GM18861 (cell line): ENCODE data around the gene TRPV2.

Source experiments
- ATAC-seq: cut with Tn5 transposase; IDR thresholded peaks from one replicate; pipeline ENCODE4 v1.9.1; 2021; ENCODE audit not compliant: unreplicated experiment

TRPV2 gene

DNA sequence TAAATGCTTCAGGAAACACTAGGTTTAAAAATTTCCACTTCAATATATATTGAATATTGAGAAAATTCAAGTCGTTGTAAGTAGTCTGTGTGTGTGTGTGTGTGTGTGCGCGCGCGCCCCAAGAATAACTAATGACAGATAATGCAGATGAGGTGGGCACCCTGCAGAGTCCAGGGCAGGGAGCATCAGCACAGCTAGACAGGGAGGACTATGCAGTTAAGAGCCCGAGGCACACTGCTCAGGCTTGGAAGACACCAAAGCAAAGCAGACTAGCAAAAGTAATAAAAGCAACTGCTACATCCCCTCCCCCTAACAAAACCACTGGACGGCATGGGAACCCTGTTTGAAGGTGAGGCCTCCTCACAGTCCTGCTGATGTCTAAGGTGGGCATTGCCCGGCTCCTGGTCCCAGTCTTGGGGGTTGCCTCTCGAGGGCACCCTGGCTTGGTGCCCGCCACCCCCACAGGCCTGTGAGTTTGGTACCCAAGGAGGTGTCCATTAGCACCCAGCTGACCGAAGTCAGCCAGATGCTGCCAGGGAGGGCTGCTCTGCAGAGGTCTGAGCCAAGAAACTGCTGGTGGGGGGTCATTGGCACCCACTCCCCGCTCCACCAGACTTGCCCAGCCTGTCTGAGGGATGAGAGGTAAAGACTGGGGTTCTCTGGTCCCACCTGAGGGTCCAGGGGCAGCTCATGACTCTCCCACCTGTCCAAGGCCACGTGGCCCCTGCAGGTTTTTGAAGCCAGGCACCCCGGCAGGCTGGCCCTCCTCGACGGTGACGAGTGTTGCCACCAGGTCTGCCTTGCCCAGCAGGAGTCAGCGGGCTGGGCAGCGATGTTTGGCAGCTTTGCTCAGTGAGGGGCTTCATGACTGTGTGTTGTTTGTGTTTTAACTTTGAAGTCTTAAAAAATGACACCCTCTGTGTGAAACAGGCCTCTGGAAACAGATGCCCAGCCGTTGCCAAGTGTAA is 58.0 kb downstream of the TRPV2 start:
- no peak for ATAC-seq

DNA sequence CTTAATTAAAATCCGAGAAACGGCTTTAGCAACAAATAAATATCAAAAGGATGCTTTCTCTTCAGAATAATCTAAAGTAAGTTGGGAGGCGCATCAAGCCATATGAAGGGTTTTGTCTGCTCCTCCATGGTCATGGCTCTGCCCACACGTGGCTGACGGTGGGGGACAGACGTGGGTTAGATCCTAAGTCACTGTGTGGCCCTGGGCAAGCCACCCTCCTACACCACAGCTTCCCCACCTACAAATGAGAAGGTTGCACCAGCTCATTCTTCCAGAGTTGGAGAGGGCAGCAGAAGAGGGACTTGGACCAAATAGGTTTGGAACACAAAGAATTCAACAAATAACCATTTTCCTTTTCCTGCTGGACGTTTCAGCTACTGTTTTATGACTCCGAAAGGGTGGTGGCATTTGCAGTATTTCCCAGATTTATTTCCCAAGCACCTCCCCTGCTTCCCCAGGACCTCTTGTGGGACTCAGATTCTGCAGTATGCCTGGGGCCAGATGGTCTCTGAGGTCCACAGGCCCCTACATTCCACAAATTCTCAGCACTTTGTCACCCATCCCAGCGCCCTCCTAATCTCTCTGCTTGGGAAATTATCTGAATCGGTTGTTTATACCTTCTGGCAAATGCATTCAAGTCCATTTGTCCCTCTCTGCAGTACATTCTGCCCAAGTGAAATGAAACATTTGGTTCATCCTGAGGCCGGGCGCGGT is 58.8 kb downstream of the TRPV2 start:
- no peak for ATAC-seq

DNA sequence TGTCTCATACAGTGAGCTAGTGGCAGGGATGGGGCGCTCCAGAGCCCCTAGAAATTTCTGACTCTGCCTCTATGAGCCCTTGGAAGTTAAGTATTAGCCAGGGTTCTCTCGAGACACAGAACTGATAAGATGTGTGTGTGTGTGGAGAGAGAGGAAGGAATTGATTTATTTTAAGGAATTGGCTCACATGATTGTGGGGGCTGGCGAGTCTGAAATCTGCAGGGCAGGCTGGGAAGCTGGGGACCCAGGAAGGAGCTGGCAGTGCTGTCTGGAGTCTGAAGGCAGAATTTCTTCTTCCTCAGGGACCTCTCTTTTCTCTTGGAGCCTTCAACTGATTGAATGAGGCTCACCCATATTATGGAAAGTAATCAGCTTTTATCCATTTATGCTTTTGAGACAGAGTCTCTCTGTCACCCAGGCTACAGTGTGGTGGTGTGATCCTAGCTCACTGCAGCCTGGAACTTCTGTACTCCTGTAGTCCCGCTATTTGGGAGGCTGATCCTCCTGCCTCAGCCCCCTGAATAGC is 59.9 kb downstream of the TRPV2 start:
- ATAC-seq = no peak

DNA sequence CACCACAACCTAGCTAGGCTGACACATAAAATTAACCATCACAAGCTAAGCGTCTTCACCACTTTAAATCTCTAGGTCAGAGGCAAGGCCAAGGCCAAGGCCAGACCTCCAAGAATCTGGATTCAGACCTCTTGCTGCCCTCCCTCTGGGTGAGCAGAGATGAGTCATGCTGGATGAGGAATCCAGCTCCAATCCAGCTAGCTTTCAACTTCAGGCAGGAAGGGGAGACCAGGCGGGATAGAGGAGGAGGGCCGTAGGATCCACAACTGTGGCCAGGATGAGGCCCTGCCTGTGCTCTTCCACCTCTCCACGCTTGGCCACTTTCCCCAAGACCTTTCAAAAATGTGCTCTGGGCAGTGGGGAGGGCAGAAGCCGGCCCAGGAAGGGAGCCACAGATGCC is 61.9 kb downstream of the TRPV2 start:
- ATAC-seq = no peak

DNA sequence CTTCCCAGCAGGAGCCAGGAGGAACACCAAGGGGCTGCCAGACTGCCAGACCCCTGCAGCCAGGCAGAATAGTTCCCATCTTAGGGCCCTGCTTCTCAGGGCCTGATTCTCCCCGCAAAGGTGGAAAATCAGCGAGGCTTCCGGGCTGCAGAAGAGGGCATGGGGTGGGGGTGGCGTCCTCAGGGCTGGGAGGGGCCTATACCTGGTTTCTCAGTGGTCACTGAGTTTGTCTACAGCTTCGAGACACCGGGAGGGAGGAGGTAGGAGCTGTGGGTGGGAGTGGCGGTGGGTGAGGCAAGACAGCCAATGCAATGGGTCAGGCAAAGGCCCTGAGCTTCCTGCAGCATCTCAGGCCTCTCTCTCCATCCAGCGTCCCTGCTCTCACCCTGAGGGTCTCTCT is 62.3 kb downstream of the TRPV2 start:
- ATAC-seq = no peak

DNA sequence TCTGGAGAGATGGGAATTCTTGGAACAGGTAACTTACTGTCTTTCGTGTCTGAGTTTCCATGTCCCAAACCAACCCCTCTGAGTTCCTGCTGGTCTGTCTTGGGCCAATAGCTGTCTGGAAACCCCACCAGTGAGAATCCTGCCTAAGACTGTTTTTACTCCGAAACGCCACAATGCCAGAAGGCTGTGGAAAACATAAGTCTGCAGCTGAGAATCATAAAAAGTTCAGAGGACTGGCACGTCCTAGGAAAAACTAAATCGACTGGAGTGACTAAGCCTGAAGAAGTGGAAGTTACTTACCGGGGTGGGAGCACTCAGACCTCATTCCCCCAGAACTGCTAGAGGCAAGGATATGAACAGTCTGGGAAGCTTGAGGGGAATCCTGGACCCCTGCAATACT is 63.3 kb downstream of the TRPV2 start:
- no peak for ATAC-seq

DNA sequence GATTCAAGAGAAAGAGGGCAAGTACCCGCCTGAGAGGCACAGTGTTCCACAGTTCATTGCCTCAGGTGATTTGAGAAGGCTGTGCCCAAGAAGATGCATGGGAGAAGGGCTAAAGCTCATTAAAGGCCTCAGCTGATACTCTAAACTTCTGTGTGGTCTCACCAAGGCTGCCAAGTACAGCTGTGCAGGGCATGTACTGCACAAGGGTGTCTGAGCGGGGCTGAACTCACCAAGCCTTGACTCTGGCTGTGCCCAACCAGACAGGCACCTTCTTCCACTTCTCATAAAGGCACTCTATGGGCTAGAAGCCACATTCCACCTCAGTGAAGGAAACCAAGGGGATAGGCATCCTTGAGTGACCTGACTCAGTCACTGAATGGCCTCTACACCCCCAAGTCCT is 63.9 kb downstream of the TRPV2 start:
- no peak for ATAC-seq

DNA sequence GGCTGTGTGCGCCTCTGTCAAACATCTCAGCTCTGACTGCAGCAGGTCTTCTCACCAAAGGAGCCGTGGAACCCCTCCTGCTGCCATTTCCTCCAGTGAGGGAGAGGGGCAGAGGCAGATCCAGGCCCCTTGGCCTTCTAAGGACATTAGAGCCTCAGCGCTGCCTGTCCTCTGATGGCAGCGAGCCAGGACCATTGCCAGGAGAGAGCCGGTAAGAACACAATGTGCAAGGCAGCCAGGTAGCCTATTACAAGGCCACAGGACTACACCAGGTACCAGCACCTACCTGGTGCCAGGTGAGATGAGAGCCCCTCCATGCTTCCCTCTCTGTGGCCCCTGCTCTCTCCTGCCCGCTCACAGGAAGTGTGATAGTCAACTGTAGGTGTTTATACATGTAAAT is 65.6 kb downstream of the TRPV2 start:
- no peak for ATAC-seq

DNA sequence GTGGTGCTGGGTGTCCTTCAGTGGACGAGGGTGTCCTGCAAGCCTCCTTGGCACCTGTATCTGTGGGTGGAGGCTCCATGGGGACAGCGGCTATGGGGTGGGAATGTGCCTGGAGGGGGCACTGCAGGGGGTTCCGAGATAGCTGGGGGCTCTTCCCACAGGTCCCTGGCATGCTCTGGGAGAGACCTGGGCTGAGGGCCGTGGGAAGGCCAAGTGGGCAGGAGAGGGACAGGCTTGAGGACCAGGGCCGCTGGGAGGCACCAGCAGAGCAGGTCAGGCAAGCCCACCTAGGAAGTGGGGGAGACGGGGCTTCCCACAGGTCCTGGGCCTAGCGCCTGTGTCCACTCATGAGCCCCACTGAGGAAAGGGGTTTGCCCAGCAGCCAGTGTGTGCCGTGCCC is 66.9 kb downstream of the TRPV2 start:
- ATAC-seq = no peak

DNA sequence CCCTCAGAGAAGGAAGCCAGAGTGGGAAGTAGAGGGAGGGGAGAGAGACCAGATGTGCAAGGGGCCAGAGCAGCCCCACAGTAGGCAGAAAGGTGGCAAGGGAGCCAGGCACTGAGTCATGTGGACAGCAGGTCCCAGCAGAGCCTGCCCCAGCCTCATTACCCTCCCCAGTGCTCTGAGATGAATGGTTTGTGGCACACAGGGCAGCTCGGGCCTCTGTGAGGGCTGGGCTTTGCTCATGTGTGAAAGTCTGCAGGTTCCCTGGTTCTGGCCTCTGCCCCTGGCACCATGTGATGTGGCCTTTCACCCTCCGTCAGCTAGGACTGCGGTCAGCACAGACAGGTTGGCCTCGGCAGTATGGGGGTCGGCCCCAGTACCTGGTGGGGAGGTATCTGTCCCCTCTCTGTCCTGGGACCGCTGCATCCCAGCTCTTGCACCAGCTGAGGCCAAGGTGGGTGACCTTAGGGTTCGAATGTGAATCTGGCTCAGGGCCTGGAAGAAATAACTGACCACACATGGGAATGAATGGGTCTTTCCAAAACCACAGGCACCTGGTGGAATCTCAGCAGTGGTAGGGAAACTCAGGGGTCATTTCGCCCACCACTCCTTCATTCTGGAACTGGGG is 67.8 kb downstream of the TRPV2 start:
- no peak for ATAC-seq

DNA sequence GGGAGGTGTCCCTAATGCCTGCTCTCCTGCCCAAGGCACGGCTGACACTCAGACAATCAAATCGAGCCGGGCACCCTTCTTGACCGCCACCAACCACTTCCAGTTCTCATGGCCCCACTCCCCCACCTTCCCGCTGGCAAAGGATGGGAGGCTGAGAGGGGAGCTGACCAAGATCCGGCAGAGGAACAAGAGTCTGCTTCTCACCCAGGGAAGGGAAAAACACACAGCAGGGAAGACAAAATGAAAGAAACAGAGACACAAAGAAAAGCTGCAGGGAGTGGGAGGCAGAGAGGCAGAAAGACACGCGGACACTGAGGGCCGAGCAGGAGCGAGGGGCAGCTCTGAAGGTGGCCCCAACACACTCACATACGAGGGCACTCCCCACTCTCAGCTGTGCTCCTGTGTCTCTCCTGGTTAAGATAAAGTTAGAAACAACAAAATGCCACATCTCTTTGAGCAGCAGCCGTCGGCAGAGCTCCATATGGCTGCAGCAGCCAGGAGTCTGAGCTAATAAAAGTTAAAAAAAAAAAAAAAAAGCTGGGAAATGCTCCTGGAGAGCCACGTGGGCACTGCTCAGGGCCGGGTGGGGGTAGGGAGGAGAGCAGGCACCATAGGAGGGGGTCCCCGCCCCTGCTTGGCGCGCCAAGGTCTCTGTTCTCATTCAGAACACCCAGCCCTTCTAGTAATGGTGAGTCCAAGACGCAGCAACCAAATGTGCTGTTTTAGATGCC is 69.2 kb downstream of the TRPV2 start:
- no peak for ATAC-seq
